Eye (tissue), 1 donor: ENCODE data around the gene STPG2.

ENCODE experiments used
- DNase-seq: peaks from one replicate; pipeline ENCODE4 v3.0.0-alpha.2; 2015

STPG2 gene

DNA sequence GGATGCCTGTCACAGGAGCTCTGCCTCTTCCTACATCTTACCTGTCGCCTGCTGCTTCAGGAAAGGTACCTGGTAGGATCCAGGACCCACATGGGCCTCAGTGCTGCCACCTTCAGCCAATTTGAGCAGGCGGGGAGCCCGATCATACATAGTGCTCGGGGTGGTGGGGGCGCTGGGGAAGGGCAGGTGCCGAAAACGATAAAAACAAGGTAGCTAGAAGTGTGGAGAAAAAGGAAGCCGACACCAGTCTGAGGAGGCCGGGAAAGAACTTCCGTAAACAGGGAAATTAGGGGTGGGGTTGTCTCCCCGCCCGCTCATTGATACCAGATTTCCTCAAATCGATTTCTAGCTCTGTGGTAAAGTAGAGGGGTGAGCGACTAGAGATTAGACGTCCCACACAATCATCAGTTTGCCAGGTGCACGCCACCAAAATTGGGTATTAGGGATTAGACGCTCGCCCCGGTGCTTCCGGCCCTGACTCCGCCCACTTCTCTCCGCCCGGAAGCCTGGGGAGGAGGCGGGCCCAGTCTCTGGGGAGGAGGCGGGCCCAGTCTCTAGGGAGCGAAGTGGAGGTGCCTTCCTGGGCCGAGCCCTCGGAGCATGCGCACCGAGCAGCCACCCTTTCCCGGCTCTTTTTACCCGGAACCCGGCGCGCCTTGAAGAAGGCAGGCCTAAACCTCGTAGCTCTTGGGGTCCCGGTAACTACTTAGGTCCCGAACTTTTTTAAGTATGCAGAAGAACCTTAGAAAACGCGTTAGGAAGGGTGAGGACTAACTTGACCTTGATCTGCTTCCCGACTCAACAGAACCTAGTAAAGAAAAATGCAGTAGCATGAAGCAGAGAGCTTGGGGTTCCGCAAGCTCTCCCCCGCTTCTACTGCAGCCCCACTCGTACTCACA is at the start of gene STPG2:
TSS of gene STPG2 (minus strand) at position 476 of the 899 bp plus-strand sequence.
- peak; percentile 96 for DNase-seq

DNA sequence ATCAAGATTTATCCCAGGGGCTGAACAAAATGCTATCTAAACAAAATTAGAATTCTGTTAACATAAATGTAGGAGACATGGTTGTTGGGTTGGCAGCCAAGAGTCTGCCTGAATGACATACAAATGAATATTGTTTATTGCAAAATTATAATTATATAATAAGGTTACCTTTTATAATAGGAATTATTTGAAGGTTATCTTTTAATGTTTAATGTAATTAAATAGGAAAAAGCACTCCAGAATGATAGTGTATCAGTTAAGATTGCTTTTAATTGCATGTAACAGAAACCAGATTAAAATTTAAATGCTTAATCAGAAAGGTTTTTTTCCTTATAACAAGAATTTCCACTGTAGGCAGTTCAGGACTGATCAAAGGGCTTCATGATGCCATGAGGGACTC is 42.0 kb upstream of the STPG2 start:
- no peak for DNase-seq

DNA sequence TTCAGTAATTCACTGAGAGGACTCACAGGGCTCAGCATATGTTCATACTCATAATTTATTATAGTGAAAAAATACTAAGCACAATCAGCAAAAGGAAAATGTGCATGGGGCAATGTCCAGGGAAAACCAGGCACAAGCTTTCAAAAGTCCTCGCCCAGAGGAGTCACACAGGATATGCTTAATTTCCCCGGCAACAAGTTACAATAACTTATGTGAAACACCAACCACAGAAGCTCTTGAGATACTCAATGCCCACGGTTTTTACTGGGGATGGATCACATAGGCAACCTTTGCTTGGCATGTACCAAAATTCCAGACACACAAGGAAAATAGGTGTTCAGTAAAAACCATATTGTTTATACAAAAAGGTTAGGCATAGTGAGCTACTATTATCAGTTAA is 38.5 kb upstream of the STPG2 start:
- DNase-seq, result no peak

DNA sequence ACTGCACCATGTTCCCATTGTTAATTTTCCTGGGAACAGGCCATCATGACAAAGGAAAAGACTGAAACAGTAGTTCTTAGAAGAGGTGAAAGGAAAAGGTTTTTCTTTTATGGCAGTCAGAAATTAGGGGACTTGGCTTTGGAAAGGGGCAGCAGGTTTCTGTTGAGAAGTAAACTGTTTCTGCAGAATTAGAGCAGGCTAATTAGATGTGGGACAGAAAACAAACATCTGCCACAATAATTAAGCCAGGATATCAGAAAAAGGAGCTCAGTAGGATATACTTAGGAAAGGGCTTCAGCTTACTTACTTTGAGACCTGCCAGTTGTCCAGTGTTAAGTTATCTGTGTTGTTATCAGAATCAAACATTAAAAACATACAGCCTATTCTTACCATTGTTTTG is 36.7 kb upstream of the STPG2 start:
- DNase-seq, result no peak

DNA sequence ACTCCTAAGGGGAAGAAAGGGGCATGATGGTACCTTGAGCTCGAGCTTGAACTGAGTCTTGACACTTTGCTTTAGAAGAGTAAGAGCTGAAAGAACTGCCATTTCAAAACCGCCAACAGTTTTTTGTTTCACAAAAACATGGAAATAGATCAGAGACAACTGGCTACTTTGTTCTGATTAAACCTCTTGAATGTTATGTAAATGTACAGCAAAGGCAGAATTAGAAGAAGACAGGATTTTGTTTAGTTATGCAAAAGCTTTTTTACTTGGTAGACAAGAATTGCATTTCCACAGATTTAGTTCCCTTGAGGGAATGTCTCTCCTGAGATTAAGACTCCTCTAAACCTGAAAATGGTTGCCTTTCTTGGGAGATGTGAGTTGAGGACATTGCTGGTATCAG is 33.3 kb upstream of the STPG2 start:
- no peak for DNase-seq

DNA sequence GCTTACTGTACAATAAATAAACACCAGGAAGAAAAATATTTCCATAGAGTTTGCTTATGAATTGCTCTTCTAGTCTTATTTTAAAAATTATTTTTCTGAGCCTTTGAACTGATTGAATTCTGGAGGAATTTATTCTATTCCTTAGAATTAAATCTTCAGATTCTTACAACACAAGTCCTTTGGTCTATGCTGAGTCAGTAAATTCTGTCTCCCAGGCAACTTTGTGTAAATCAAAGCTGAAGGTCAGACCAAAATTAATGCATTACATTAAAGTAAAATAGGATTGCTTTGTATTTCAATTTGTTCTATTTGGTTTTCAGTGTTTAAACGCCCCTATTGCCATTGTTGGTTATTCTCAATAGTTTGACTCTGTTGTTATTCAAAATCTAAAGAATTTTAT is 26.8 kb upstream of the STPG2 start:
- no peak for DNase-seq

DNA sequence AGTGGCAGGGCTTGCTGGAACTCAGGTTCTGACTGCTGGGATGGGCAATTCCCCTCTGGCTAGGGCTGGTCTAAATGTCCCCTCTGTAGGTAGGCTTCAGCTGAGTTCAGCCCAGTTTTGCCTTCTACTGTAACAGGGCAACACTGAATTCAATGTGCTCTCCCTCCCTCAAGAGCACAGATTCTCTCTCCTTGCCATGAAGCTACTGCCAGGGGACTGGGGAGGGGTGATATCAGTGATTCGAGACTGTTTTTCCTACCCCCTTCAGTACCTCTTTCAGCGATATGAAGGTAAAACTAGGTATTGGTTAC is 23.4 kb upstream of the STPG2 start:
- no peak for DNase-seq

DNA sequence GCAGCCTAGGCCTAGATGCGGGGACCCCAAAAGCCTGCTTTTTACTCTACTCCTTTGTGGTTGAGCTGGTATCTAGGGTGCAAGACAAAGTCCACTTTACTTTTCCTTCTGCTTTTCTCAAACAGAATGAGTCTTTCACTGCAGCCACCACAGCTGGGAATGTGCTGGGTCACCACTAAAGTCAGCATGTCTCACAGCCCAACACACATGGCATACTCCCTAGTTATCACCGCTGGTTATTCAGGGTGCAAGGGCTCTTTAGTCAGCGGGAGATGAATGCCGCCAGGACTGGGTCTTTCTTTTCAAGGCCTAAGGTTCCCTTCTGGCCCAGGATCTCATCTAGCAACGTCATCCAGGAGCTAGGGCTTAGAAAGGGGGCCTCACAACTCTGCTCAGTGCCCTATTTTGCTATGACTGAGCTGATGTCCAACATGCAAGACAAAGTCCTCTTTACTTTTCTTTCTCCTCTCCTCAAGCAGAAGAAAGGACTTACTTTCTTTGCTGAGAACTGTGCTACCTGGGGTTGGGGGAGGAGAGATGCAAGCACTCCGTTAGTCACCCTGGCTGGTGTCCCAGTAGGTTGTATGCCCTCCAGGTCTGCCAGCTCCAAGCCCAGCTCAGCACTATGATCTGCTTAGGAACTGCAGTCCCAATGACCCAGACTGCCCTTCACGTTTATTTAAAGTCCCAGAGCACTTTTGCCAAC is 22.9 kb upstream of the STPG2 start:
- DNase-seq, result no peak

DNA sequence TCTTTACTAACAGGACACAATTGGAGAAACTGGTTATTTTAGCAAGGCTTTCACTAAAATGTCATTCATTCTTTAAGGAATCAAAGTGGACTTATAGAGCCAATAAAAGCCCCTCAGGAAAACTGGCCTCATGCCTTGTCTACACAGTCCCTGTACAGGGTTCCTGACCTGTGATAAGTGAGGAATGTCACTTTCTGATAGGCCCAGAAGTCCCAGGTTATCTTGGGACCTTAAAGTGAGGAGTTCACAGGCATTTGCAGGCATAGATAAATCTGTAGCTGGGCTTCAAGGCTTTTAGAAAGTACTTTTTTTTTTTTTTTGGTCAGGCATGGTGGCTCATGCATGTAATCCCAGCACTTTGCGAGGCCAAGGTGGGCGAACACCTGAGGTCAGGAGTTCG is 19.4 kb upstream of the STPG2 start:
- no peak for DNase-seq

DNA sequence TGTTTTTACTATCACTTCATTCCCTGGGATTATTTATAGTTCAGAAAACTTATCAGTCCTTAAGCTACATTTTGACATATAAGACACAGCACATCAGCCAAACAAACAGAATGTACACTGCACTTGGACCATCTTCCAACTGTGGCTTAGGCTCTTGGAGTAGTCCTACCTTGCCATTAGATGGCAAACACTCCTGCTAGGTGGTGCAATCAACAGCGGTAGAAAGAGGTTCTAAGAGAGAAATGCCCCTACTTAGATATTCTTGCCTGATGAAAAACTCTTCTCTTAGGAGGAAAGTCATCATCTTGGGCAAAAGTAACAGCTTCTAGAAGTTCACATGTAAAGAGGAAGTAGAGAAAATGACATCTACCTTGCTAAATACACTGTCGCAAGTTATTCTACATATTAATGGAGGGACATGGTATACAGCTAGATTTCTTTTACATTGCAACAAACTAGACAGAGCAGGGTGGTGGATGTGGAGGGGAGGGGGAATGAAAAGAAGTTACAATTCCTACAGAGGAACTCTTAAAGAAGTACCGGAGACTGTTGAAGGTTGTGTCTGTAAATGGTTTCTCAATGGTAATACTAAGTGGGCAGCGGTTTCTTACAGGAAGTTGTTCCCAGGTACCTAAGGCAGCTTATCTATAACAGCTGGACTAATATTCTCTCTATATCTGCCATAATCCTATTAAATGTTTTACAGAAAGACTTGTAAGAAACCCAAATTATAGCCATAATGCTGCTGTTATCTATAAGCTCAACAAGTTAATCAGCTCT is 8.1 kb upstream of the STPG2 start:
- DNase-seq, result no peak

DNA sequence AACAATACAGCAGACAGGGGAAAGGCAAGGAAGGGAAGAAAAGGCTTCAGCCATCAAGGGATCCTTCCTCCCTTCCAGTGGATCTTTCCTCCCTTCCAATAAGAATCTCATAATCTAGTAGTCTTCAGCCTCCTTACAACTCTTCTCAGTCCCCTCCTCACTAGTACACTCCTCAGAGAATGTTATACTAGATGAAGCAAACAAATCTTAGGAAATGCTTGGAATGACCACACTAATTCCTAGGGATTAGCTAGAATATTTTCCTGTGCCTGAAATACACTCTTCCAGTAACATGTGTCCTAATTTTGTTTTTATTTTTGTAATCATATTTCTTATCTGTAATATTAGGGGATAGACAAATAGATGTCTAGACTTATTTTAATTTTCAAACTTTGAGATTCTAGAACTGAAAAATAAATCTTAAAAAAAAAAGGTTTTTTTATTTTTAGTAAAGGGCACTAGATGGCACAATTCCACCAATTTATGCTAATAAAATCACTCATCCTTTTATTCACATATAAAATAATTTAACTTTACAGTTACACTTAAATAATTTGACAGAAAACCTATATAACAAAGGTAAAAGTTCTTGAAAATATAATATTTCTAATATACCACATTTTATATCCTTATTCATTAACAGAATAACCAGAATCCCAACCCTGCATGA is 7.0 kb upstream of the STPG2 start:
- peak; percentile 20 for DNase-seq

DNA sequence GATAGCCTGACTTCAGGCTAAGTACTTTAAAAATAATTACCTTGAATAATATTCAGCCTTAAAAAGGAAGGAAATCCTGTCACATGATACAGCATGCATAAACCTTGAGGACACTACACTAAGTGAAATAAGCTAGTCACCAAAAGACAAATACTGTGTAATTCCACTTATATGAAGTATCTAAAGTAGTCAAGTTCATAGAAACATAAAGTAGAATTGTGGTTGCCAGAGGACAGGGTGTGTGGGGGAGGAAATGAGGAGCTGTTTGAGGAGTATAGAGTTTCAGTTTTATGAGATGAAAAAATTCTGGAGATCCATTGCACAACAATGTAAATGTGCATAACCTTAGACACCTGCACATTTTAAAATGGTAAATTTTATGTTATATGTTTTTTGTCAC is 5.6 kb upstream of the STPG2 start:
- no peak for DNase-seq

DNA sequence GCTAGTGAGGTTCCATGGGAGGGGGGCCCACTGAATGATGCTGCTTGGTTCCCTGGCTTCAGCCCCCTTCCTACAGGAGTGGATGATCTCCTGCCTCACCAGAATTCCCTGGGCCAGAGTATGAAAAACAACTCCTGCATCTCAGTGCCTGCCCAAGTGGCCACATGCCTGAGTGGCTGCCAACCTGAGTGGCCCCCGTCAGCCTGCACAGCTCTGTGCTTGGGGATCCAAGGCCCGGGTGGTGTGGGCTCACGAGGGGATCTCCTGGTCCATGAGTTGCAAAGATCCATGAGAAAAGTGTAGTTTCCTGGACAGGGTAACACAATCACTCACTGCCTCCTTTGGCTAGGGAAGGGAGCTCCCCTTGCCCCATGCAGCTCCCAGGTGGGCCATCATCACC is 17.1 kb downstream of the STPG2 start:
- no peak for DNase-seq

DNA sequence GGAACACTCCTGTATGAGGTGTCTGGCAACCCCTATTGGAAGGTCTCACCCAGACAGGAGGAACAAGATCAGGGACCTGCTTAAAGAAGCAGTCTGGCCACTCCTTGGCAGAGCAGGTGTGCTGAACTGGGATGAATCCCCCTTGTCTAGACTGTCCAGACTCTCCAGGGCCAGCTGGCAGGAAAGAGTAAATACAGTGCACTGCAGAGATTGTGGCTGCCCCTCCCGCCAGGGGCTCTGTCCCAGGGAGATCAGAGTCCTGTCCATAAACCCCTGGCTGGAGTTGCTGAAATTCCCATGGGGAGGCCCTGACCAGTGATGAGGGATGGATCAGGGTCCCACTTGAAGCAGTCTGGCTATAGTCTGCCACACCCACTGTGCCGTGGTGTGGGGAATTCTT is 17.7 kb downstream of the STPG2 start:
- no peak for DNase-seq

DNA sequence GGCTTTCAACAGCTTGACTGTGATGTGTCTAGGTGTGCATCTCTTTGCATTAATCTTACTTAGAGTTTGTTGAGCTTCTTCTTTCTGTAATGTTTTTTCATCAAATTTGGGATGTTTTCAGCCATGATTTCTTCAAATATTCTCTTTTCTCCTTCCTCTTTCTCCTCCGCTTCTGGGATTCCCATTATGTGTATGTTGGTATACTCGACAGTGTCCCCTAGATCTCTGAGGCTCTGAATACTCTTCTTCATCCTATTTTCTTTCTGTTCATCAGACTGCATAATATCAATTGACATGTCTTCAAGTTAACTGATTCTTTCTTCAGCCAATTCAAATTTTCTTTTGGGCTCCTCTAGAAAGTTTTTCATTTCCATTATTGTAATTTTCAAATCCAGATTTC is 25.9 kb downstream of the STPG2 start:
- DNase-seq, result no peak

DNA sequence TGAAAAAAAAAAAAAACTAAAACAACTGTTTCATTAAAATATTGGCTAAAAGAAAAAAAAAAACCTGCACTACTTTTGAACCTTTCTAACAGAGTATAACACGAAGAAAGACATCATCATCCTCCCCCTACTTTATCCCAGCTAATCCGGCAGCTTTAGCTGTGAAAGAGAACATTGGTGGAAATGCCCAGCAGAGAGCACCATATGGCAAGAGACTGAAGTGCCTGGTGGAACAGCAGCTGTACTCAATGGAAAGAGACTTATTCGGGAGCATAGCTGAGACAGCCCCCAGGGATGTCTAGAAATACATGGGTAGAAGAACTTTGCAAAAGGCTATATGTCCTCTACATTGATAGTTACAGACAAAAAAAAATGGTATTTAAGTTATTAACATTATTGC is 30.3 kb downstream of the STPG2 start:
- peak; percentile 79 for DNase-seq

DNA sequence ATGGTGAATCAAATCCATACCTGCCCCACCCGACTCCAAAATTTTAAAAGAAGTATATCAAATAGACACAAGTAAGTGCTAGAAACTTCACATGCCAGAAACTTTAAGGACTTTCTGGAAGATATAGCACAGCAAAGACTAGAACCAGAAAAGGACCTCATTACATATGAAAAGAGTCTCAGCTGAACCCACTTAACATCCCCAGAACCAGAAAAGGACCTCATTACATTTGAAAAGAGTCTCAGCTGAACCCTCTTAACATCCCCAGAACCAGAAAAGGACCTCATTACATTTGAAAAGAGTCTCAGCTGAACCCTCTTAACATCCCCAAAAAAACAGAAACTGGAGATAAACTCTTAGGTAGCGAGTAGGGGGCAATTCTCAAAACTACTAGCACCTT is 32.3 kb downstream of the STPG2 start:
- no peak for DNase-seq

DNA sequence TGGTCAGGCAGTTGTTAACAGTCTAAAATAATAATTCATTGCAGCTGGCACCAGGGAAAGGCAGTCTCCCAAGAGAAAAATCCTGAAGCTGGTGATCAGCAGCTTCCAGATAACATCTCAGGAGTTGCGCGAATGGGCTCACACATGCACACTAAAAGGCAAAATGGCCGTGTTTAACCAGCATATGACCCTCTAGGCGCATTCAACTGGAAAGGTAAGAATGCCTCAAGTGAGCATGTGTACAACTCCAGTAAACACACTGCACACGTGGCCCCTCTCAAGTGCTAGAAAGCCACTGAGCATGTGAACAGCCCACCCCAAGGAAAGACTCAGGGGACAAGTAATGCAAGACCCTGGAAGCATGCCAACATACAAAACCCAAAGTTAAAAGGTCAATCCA is 33.1 kb downstream of the STPG2 start:
- DNase-seq, result peak; percentile 51

DNA sequence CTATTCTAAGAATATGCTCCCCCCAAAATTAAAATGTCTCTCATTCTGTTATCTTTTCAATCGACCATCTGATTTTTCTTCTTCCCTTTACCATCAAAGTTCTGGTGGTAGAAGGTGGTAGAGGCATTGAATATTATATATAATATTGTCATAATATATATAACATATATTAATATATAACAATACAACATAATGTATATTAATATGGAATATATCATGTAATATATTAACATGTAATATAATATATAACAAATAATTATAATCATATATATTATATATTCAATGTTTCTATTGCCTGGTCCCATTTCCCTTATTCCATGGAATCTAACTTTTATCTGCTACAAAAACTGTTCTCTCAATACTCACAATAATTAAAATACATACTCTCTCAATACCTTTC is 40.6 kb downstream of the STPG2 start:
- no peak for DNase-seq

DNA sequence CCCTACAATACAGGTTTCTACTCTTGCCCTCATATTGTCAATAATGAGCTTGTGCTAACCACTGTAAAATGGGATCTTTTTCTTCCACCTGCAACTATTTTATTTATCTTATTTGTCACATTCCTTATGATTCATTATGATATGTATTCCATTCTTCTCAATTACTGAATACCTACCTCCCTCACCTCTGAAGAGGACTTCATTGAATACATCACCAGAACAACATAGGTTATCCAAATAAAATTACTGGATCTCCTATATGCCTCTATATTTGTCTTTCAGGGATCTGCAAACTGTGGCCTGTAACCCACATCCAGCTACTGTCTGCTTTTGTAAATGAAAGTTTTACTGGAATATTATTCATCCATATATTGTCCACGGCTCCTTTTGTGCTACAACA is 41.3 kb downstream of the STPG2 start:
- DNase-seq, result no peak

DNA sequence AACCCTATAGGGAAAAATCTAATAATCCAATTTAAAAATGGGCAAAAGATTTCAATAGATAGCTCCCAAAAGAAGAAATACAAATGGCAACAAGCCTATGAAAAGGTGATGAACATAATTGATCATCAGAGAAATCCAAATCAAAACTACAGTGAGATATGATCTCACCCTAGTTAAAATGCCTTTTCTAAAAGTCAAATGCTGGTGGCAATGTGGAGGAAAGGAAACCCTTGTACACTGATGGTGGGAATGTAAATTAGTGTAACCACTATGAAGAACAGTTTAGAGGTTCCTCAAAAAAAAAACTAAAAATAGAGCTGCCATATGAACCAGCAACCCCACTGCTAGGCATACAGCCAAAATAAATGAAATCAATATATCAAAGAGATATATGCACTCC is 44.5 kb downstream of the STPG2 start:
- no peak for DNase-seq

DNA sequence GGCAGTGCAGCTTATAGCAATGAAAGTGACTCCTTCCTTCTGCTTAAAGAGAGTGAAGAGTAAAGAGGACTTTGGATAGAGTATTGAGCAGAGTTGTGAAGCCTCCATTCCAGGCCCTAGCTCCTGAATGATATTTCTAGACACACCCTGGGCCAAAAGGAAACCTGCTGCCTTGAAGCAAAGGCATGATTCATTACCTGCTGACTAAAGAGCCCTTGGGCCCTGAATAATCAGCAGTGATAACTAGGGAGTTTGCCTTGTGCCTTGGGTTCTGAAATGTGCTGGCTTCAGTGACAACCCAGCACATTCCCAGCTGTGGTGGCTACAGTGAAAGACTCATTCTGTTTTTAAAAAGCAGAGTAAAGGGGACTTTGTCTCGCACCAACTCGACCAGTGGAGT is 49.2 kb downstream of the STPG2 start:
- no peak for DNase-seq

DNA sequence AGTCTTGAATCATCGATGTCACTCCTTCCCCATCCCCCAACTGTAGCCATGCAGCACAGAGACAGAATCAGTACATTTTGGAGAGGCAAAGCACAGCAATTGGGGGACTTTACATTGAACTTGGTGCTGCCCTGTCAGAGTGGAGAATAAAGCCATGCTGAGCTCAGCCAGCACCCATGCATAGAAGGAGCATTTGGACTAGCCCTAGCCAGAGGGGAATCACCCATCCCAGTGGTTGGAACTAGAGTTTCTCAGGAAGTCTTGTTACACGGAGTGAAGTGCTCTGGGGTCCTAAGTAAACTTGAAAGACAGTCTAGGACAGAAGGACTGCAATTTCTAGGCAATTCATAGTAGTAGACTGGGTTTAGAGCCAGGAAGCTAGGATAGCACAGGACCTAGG is 49.6 kb downstream of the STPG2 start:
- DNase-seq, result no peak
